ENCODE results near the gene CHORDC1.

- TF ChIP-seq, protein P1, sequence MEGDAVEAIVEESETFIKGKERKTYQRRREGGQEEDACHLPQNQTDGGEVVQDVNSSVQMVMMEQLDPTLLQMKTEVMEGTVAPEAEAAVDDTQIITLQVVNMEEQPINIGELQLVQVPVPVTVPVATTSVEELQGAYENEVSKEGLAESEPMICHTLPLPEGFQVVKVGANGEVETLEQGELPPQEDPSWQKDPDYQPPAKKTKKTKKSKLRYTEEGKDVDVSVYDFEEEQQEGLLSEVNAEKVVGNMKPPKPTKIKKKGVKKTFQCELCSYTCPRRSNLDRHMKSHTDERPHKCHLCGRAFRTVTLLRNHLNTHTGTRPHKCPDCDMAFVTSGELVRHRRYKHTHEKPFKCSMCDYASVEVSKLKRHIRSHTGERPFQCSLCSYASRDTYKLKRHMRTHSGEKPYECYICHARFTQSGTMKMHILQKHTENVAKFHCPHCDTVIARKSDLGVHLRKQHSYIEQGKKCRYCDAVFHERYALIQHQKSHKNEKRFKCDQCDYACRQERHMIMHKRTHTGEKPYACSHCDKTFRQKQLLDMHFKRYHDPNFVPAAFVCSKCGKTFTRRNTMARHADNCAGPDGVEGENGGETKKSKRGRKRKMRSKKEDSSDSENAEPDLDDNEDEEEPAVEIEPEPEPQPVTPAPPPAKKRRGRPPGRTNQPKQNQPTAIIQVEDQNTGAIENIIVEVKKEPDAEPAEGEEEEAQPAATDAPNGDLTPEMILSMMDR (IDR thresholded peaks at IDR 0.05) = no peak
- no peak for TF ChIP-seq POLR2A (IDR thresholded peaks at IDR 0.05)
Measured at GRCh38 chr11:90208857-90209256, 14.0 kb downstream of the CHORDC1 start.

Data from Peyer's patch (tissue), 4 donors.